ENCODE measurements around the gene SLC16A8.
A peak's percentile ranks its signal among the peaks of the same experiment; 100 is the strongest.
"Not testable (repeated sequence)": the region's sequence is repeated elsewhere in the genome, so short reads cannot be mapped to it uniquely, and the experiment has no call there.

SLC16A8 gene

DNA sequence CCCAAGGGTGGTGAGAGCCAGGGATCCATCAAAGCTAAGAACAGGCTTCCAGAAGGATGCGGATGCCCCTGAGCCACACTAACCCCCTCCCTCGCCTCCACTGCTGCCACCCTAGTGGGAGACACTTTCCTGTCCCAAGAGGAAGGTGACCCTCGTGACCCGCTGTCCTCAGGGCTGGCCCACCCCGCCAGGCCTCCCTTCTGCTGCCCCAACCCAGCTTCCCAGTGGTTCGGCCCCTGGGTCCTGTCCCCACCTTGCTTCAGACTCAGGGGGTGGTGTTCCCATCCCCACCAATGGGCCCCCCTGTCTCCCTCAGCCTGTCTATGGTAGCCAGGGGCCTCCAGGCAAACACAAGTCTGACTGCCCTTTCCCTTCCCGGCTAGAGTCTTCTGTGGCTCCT lies 33.3 kb downstream of the SLC16A8 start:
- no peak for DNase-seq (ENCODE audit: low read depth in 2 of 2)

DNA sequence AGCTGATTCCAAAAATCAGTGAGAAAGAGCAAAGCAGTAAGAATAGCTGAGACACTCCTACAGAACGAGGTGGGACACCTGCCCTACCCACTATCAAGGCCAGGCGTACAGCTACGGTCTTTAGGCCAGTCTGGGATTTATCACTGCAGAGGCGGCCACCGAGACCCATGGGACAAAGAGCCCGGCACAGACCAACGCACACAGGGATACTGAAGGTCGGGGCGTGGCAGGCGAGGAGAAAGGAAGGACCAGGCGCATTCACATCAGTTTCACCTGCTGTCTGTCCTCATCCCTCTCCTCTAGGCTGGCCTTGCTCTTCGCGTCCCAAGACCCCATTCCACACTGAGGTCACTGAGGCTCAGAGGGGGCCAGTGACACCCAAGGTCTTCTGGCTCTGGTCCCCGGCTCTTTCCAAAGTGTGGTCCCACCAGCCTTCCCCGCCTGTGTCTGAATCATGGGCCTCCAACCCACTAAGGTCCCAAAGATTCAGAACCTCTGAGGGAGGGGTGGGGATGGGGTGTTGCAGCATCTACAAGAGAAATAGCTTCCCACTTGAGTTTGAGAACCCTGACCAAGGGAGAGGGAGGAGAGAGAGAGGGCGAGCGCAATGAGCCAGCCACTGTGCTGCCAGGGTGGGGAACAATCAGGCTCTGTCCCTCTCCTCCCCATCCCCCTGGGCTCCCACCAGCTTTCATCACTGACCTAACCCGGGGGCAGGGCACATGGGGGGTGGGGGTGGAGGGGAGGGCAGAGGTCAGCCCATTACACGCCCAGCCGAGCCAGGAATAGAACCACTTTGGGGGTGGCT lies 34.0 kb downstream of the SLC16A8 start:
- no peak for DNase-seq (ENCODE audit: low read depth in 2 of 2)

DNA sequence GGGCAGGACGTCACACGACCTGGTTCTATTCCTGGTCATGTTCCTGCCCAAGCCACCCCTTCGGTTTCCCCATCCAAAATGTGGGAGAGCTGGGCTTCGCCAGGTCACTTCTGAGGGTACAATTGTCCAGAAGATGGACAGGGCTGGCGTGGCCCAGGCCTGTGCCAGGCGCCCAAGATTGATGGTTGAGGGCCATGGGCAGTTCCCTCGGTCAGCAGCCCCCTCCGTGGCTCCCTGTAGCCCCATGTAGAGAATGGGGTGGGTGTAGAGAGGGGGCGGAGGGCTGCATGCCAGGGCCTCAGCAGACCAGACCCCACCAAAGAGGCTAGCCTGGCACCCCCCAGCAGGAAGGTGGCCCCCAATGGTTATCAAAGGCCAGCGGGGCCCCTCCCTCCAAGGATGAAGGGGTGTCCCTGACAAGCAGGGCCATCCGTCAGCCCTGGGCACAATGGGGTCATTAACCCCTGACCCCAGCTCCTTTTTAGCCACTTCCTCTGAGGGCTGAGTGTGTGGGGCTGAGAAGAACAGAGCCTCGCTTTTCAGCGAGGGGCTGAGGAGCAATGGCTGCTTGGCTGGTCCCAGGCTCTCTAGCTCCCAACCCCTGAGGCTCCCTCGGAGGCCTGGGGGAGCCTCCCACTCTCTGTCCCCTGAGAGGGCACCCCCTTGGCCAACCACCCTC lies 37.8 kb downstream of the SLC16A8 start:
- DNase-seq (ENCODE audit: low read depth in 2 of 2) = no peak

GRCh38 chr22:38043151-38044039 lies 40.6 kb downstream of the SLC16A8 start:
- no peak for DNase-seq (ENCODE audit: low read depth in 2 of 2)

GRCh38 chr22:38042488-38042790 lies 41.5 kb downstream of the SLC16A8 start:
- no peak for DNase-seq (ENCODE audit: low read depth in 2 of 2)

- DNase-seq (ENCODE audit: low read depth in 2 of 2) = no peak
Observed at GRCh38 chr22:38041760-38042487, 42.1 kb downstream of the SLC16A8 start.

- DNase-seq (ENCODE audit: low read depth in 2 of 2) = no peak
Observed at GRCh38 chr22:38040953-38041759, 42.8 kb downstream of the SLC16A8 start.

- DNase-seq (ENCODE audit: low read depth in 2 of 2) = no peak
Observed at GRCh38 chr22:38038890-38039812, 44.8 kb downstream of the SLC16A8 start.

DNA sequence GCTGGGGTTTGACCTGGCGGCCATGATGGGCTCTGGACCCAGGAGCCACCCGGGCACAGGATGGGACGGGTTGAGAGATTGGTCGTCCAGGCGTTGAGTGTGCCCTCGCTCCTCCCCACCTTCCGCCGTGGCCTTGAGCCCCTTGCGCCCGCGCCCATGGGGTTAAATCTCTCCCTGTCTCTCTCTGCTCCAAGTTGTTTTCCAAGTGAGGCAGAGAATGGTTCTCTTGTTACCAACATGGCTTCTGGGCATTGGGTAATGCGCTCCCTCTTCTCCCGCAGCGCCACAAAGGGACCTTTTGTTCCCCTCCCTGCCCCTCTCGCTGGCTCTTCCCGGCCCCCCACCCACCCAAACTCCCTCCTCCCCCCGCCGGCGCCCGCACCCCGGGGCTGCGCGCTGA lies 45.6 kb downstream of the SLC16A8 start:
- DNase-seq (ENCODE audit: low read depth in 2 of 2) = no peak

DNA sequence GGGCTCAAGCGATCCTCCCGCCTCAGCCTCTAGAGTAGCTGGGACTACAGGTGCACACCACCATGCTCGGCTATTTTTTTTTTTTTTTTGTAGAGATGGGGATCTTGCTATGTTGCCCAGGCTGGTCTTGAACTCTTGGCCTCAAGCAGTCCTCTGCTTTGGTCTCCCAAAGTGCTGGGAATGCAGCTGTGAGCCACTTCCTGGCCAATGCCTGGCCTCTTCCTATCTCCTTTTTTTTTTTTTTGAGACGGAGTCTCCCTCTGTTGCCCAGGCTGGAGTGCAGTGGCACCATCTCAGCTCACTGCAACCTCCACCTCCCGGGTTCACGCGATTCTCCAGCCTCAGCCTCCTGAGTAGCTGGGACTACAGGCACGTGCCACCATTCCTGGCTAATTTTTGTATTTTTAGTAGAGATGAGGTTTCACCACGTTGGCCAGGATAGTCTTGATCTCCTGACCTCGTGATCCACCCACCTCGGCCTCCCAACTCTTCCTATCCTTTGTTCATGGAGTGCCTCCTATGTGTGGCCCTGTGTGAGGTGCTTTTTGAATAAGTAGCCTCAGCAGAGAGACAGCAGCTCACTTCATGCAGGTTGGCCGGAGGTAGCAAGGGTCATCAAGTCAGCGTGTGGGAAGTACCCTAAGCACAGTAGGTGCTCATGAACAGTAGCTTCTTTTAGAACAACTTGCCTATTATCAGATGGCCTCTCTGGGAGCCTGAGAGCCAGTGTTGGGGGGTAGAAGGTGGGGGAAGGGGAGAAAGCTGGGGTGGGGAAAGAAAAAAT lies 46.4 kb downstream of the SLC16A8 start:
- not testable (repeated sequence) for DNase-seq (ENCODE audit: low read depth in 2 of 2)

DNA sequence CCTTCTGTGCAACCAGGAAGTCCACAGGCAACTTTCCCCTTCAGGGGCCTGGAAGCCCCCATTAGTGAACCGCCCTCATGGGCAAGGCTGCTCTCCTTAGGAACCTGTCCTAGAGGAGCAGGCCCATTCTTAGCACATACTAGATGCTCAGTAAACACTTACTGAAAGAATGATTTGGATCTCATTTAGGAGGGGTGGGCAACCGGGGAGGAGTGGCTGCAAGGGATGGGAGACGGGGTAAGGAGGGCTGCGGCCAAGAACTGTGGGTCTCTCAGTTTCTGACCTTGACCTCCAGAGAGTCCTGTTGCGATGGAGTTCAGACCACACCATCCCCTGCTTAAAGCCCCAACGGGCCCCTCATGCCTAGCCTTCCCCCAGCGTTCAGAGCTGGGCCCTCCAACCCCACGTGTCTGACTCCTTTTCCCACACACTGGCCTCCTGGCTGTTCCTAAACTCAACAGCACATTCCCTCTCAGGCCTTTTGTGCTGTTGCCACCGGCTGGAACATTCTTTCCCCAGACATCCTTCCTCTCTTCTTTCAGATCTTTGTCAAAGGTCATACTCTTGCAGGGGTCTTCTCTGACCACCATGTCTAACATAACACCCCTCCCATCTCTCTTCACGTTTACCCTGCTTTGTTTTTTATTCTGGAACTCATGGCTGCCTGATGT lies 47.5 kb downstream of the SLC16A8 start:
- DNase-seq (ENCODE audit: low read depth in 2 of 2) = no peak

GRCh38 chr22:38035530-38035885 lies 48.5 kb downstream of the SLC16A8 start:
- no peak for DNase-seq (ENCODE audit: low read depth in 2 of 2)

GRCh38 chr22:38034884-38035529 lies 49.0 kb downstream of the SLC16A8 start:
- DNase-seq (ENCODE audit: low read depth in 2 of 2) = no peak

- peak; percentile 74 to 75 for DNase-seq (ENCODE audit: low read depth in 2 of 2)
Observed at GRCh38 chr22:38034278-38034882, 49.6 kb downstream of the SLC16A8 start.

DNA sequence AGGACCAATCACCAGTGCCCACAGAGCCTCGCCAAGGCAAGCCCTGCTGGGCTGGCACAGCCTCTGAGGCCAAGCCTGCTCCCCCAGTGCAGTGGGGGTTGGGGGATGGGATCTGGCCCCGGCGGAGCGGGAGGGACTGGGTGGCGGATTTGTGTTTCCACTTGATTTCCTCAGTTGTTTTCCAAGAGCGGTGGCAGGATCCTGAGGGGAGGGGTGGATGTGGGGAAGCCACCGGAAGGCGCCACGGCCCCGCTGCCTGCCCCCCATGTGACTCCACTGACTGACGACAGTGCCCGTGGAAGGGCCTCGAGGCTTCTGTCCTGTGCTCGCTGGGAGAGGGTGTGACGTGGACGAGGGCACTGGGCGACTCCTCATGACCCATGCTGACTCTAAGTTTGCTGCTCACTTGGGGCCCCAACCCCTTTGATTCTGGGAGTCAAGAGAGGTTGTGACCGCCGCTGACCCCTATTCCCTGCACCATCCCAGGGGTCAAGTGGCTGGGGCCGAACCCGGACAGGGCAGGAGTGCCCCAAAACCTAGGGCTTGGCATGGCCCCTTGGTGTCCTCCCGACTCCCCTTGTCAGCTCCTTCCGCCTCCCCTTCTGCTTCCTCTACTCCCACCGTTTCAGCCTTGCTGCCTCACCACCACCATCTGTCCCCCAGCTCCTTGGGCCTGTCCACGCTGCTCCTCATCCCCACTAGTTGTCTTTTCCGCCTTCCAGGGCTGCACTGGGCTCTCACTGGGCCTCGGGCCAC lies 50.3 kb downstream of the SLC16A8 start:
- DNase-seq (ENCODE audit: low read depth in 2 of 2) = no peak

- peak; percentile 72 to 73 for DNase-seq (ENCODE audit: low read depth in 2 of 2)
Observed at GRCh38 chr22:38032681-38033521, 51.1 kb downstream of the SLC16A8 start.

All from fibroblast of skin of left quadriceps (primary cell).